Ureter (tissue), 1 donor: ENCODE measurements around the gene DMRT1. TPM values are rescaled to one million over a fixed set of nuclear protein-coding genes. Genes with fewer than 3 reads are reported as not detected.
"Not testable (repeated sequence)": the region's sequence is repeated elsewhere in the genome, so short reads cannot be mapped to it uniquely, and the experiment has no call there.

ENCODE experiments used
- DNase-seq: peaks from one replicate; pipeline ENCODE4 v3.0.0-alpha.2; 2020; ENCODE audit warnings: low spot score
- total RNA-seq: library from RNA; stranded (reverse); gene quantifications from one replicate; pipeline ENCODE4 v1.2.4, GENCODE V29; 2023
- donor health status: DM: yes; HTN: yes; CAD: no.

DMRT1 gene
- total RNA-seq, 1 donor from 2014 or later, result not detected

GRCh38 chr9:998299-999110, 157.0 kb downstream of the DMRT1 start:
- not testable (repeated sequence) for DNase-seq

- no peak for DNase-seq
Measured at GRCh38 chr9:1001838-1002237, 160.3 kb downstream of the DMRT1 start.

GRCh38 chr9:1002678-1003077, 161.2 kb downstream of the DMRT1 start:
- DNase-seq, result no peak

- DNase-seq, result no peak
Measured at GRCh38 chr9:1005043-1005667, 163.7 kb downstream of the DMRT1 start.

- no peak for DNase-seq
Measured at GRCh38 chr9:1007312-1007711, 165.8 kb downstream of the DMRT1 start.

GRCh38 chr9:1008216-1008615, 166.7 kb downstream of the DMRT1 start:
- no peak for DNase-seq

GRCh38 chr9:1009101-1009707, 167.7 kb downstream of the DMRT1 start:
- peak; percentile 81 for DNase-seq

GRCh38 chr9:1013021-1013420, 171.5 kb downstream of the DMRT1 start:
- no peak for DNase-seq

GRCh38 chr9:1014225-1014624, 172.7 kb downstream of the DMRT1 start:
- no peak for DNase-seq

- no peak for DNase-seq
Measured at GRCh38 chr9:1014640-1015039, 173.1 kb downstream of the DMRT1 start.

- no peak for DNase-seq
Measured at GRCh38 chr9:1018121-1018520, 176.6 kb downstream of the DMRT1 start.

Other genes with a start within 250 kb of the DMRT1 start
- not detected for gene DMRT3, start 135.0 kb downstream of the DMRT1 start, total RNA-seq
- gene DMRT2, start 208.7 kb downstream of the DMRT1 start, total RNA-seq, result 0.26 TPM